ENCODE data around the gene GAK. TPM values are rescaled to one million over a fixed set of nuclear protein-coding genes. Genes with fewer than 3 reads are reported as not detected.

The GAK gene
- total and polyA plus RNA-seq, 2 of the 13 experiments (the other 11 are each of a cell fraction or from before 2014, with no cell fraction given), result 17.5 to 44.3 TPM

DNA sequence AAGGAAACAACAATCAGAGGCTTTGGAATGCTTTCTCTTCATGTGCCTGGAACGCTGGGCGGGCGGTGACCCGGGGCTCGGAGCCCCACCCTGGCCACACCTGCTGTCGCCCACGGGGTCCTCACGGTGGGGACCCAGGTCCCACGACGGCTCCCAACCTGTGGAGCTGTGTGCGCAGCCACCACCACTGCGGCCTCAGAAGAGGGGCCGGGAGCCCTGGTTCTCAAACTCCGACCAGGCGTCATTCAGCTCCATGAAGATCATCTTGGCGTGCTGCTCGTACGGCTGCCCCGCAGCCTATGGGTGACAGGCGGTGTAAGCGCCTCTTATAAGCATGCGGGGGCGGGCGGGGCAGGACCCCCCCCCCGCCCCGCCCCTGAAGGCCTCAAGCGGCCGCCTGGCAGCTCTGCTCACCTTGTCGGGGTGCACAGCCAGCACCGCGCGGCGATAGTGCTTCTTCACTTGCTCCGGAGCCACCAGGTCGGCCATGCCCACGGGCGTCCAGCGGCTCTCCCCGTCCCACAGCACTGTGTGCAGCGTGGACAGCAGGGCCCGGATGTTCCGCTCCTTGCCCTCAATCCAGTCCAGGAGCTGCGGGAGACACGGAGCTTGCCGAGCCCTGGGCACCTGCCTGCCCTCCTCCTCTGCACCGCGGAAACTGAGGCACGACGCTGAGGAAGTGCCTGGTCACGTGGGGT lies 82.5 kb downstream of the GAK start:
- DNase-seq (ENCODE audit: low spot score) (no peak), ATAC-seq (no peak), FAIRE-seq (no peak)
- no peaks in the 10 kb centered on the region for H3K9me3 ChIP-seq (ENCODE audit: low read length)
- in situ Hi-C loops (cut with HindIII; ENCODE audit: extremely low pct_ligation_motif_present, low pct_unique_long_range_greater_than_20kb), result no loop called here
- ChIA-PET POLR2A (no interaction called here), CTCF (ENCODE audit: low intra/inter-chr PET ratio, low total read pairs) (no interaction called here)
- no peak overlapping the region for H3K9ac ChIP-seq (ENCODE audit: insufficient read depth, low read depth, low read length)
- no peak overlapping the region for H3K27ac ChIP-seq (ENCODE audit: extremely low read length, insufficient read depth, low read length)
- no TSS peak for BruUV-seq (replicated peaks)
- no peak overlapping the region for H3K4me2 ChIP-seq (ENCODE audit: low read depth, low read length)
- H3K79me2 ChIP-seq (ENCODE audit: insufficient read depth, low read length), result no peaks in the 10 kb centered on the region
- intact Hi-C loops (cut with micrococcal nuclease; ENCODE audit: unreplicated experiment), result no loop called here
- H3K4me1 ChIP-seq (ENCODE audit: insufficient read depth, low read length), result no peaks in the 10 kb centered on the region
- TF ChIP-seq YY1 (IDR thresholded peaks at IDR 0.05; ENCODE audit: insufficient read depth, insufficient replicate concordance, low read depth, low read length) (no peak), HDAC2 (CRISPR knock-in tag; IDR thresholded peaks at IDR 0.05) (no peak), YEATS4 (CRISPR knock-in tag; IDR thresholded peaks at IDR 0.05; ENCODE audit: borderline replicate concordance) (no peak), ZNF569 (CRISPR knock-in tag; IDR thresholded peaks at IDR 0.05; ENCODE audit: borderline replicate concordance) (no peak), TOE1 (CRISPR knock-in tag; IDR thresholded peaks at IDR 0.05) (no peak), ZNF781 (CRISPR knock-in tag; IDR thresholded peaks at IDR 0.05; ENCODE audit: borderline replicate concordance, not compliant biosample characterization) (no peak), DNMT3B (CRISPR knock-in tag; conservative IDR thresholded peaks at IDR 0.05) (no peak), SCMH1 (CRISPR knock-in tag; IDR thresholded peaks at IDR 0.05; ENCODE audit: borderline replicate concordance) (no peak), NFRKB (IDR thresholded peaks at IDR 0.05) (no peak), ZNF496 (CRISPR knock-in tag; IDR thresholded peaks at IDR 0.05; ENCODE audit: insufficient replicate concordance) (no peak), ZNF430 (CRISPR knock-in tag; IDR thresholded peaks at IDR 0.05) (no peak), CBX2 (IDR thresholded peaks at IDR 0.05; ENCODE audit: low read depth, low read length) (no peak), CBX2 (CRISPR knock-in tag; IDR thresholded peaks at IDR 0.05; ENCODE audit: low read depth) (no peak)
- WGBS (ENCODE audit: low lambda C conversion rate), result 97% methylated on average over 6 of the region's 50 CpGs
- peaks cover 2 to 20% of the 10 kb centered on the region in 2 experiments; a peak in 4 of 5 replicates for H3K36me3 ChIP-seq (replicated peaks in 1 of 2; ENCODE audit: control insufficient read depth in 1 of 2, insufficient read depth in 2 of 2, low read length in 2 of 2)
- H3K4me3 ChIP-seq (replicated peaks in 1 of 3; ENCODE audit: insufficient read depth in 1 of 3, low read depth in 2 of 3, low read length in 3 of 3), result no peak overlapping the region
- no peaks in the 10 kb centered on the region for H4K20me1 ChIP-seq (ENCODE audit: insufficient read depth, low read length)
- H3K27me3 ChIP-seq (ENCODE audit: control insufficient read depth in 1 of 2, insufficient read depth in 2 of 2, low read length in 2 of 2), result no peaks in the 10 kb centered on the region
- no peak overlapping the region for H2AFZ ChIP-seq (ENCODE audit: low read length)
